MCF 10A (cell line): ENCODE data around the gene ART4. TPM values are rescaled to one million over a fixed set of nuclear protein-coding genes. Genes with fewer than 3 reads are reported as not detected.

ENCODE experiments used
- BruUV-seq: library from RNA; stranded (reverse); fragments of 400-500 nt; replicated peaks from 2 replicates; lab custom pipeline; 2021; lab: Mats Ljungman, UMichigan
- CTCF ChIA-PET: fragments of 300-600 bp; sonication (Branson Sonifier 250); formaldehyde crosslinking; extraction: SDS; loops from one replicate; lab custom pipeline; 2021; ENCODE audit warnings: antibody characterized with exemption, inconsistent platforms; lab: Yijun Ruan, JAX
- POLR2A ChIA-PET: fragments of 300-600, 350-650 bp; sonication (Branson Sonifier 250); formaldehyde crosslinking; extraction: SDS; loops from one replicate; lab custom pipeline; 2020; ENCODE audit warnings: antibody characterized with exemption, inconsistent platforms; lab: Yijun Ruan, JAX
- DNase-seq: peaks from one replicate; pipeline ENCODE4 v3.0.0-alpha.2; 2018; ENCODE audit not compliant: unreplicated experiment
- H3K27ac Mint-ChIP-seq: one replicate; pipeline ENCODE4 v1.8.0; 2022; ENCODE audit warnings: mild to moderate bottlenecking, low read depth, mixed read lengths; ENCODE audit not compliant: unreplicated experiment
- H3K27me3 Mint-ChIP-seq: one replicate; pipeline ENCODE4 v1.8.0; 2022; ENCODE audit warnings: mixed read lengths; ENCODE audit not compliant: insufficient read depth, unreplicated experiment
- H3K36me3 Mint-ChIP-seq: one replicate; pipeline ENCODE4 v1.8.0; 2022; ENCODE audit warnings: mild to moderate bottlenecking, moderate library complexity, mixed read lengths; ENCODE audit not compliant: insufficient read depth, unreplicated experiment
- H3K4me1 Mint-ChIP-seq: one replicate; pipeline ENCODE4 v1.8.0; 2022; ENCODE audit warnings: mixed read lengths; ENCODE audit not compliant: insufficient read depth, unreplicated experiment
- H3K4me3 Mint-ChIP-seq: one replicate; pipeline ENCODE4 v1.8.0; 2022; ENCODE audit warnings: mild to moderate bottlenecking, moderate library complexity, mixed read lengths; ENCODE audit not compliant: unreplicated experiment
- H3K9me3 Mint-ChIP-seq: one replicate; pipeline ENCODE4 v1.8.0; 2022; ENCODE audit warnings: mixed read lengths; ENCODE audit not compliant: unreplicated experiment
- intact Hi-C: fragments of 100-400 bp; cut with micrococcal nuclease; formaldehyde crosslinking; loops from 2 replicates; pipeline ENCODE4 v1.14.1; 2022
- total RNA-seq: library from RNA; stranded (reverse); gene quantifications from 2 replicates; pipeline ENCODE4 v1.2.3, GENCODE V29; 2022
- TF ChIP-seq, protein P1 (sequence below): fragments of 200-600 bp; IDR thresholded peaks from one replicate; pipeline ENCODE4 v1.8.0; 2022; ENCODE audit warnings: antibody characterized with exemption, mild to moderate bottlenecking; ENCODE audit not compliant: unreplicated experiment

Gene ART4
- total RNA-seq, 1 experiment from 2014 or later = not detected

DNA sequence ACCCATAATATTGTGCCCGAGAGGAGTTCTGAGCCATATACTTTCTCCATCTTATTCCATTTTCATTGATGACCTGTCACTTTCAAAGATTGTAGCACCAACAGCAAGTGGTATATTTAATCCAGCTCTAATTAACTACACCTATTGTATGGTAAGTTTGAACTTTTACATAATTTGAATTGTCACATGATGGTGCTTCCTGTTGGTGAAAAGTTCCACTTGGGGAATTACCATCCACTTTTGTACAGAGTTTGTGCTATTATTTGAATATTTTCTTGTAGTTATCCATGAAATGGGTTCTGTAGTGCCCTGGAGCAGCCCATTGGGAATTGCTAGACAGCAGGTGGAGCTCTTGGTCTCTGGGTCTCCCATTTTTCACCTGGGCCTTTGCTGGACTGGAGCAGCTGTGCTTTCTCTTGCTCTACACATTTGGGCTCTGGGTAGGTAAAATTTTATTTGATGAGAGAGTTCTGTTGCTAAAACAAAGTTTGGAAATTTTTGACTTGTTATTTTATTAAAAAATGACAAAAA lies 32.3 kb downstream of the ART4 start:
- Mint-ChIP-seq H3K36me3 (peaks cover 6% of the 10 kb centered on the region), H3K4me3 (no peak overlapping the region), H3K27me3 (no peaks in the 10 kb centered on the region), H3K27ac (no peak overlapping the region), H3K9me3 (no peaks in the 10 kb centered on the region), H3K4me1 (peaks cover 6% of the 10 kb centered on the region)
- CTCF ChIA-PET = interaction anchor here (0.6 to 5.3 kb wide), 36 partner anchors 9 to 633 kb away, joined by 3 to 84 read pairs (median 4); partner anchors contain the start of genes ART4 and RERG
- DNase-seq = peak; percentile 64
- no TSS peak for BruUV-seq
- TF ChIP-seq, protein P1, sequence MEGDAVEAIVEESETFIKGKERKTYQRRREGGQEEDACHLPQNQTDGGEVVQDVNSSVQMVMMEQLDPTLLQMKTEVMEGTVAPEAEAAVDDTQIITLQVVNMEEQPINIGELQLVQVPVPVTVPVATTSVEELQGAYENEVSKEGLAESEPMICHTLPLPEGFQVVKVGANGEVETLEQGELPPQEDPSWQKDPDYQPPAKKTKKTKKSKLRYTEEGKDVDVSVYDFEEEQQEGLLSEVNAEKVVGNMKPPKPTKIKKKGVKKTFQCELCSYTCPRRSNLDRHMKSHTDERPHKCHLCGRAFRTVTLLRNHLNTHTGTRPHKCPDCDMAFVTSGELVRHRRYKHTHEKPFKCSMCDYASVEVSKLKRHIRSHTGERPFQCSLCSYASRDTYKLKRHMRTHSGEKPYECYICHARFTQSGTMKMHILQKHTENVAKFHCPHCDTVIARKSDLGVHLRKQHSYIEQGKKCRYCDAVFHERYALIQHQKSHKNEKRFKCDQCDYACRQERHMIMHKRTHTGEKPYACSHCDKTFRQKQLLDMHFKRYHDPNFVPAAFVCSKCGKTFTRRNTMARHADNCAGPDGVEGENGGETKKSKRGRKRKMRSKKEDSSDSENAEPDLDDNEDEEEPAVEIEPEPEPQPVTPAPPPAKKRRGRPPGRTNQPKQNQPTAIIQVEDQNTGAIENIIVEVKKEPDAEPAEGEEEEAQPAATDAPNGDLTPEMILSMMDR = peak; percentile 65
- POLR2A ChIA-PET = interaction anchor here (0.8 to 2.6 kb wide), 10 partner anchors 7 to 410 kb away, joined by 3 to 22 read pairs (median 3); partner anchors contain the start of genes C12orf60, RERG and WBP11
- intact Hi-C loops = loop anchor here (1.0 kb wide), 2 partner anchors 34 to 184 kb away; no protein-coding TSS in a partner anchor

DNA sequence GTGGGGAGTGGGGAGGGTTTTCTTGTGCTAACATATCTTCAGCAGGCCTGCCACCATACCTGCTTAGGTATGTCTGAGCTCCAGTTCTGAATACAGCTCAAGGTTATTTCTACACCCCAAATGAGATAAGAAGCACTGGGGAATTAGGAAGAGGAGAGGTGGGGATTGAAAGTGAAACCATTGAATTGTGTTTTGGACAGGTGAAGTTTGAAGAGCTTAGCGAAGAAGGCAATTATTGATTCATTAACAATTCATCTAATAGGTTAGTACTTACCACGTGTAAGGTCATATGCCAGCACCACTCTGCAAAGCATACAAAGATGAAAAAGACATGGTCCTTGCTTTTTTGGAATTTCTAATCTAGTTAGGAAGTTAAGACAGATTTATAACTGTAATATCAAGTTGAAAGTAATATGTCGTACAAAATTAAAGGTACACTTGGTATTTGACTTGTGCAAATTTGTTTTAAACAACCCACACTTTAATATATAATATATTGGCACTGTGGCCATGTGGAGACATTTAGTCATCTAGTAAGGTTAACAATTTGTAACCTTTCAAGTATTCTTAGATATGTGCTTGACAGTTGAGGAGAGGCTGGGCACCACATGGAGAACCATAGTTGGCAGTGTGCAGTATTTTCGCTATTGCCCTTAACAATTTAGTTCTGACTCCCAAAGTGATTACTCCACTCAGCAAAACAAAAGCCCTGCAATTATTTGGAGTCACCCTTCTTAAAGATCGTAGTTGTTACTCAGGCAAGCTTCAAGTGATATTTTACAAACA lies 33.0 kb downstream of the ART4 start:
- TF ChIP-seq, protein P1 = no peak
- ChIA-PET POLR2A (interaction anchor here (0.6 to 2.6 kb wide), 11 partner anchors 23 to 411 kb away, joined by 3 to 22 read pairs (median 3); partner anchors contain the start of gene RERG), CTCF (interaction anchor here (0.5 to 5.3 kb wide), 31 partner anchors 9 to 1835 kb away, joined by 3 to 84 read pairs (median 5); partner anchors contain the start of genes ART4 and RERG)
- H3K27me3 Mint-ChIP-seq = no peaks in the 10 kb centered on the region
- no peak overlapping the region for H3K4me3 Mint-ChIP-seq
- no peak overlapping the region for H3K27ac Mint-ChIP-seq
- H3K36me3 Mint-ChIP-seq = peaks cover 6% of the 10 kb centered on the region
- H3K9me3 Mint-ChIP-seq = no peaks in the 10 kb centered on the region
- H3K4me1 Mint-ChIP-seq = peaks cover 6% of the 10 kb centered on the region
- intact Hi-C loops = no loop called here
- no TSS peak for BruUV-seq
- DNase-seq = no peak

DNA sequence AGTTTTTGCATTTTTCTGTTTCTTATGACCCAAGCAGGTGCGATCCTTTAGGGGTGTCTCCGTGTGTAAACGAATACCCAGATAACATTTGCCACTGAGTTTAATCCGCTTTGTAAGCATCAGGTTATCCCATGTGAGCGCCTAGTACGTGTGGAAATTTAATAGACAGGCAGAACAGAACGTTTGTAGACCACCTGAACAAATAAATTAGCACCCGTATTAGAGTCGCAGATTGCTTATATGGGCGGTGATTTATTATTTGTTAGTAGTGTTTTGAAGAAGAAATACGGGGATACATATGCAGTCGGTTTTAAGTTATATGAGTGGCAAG lies 39.5 kb downstream of the ART4 start:
- peaks cover 9% of the 10 kb centered on the region for H3K4me1 Mint-ChIP-seq
- POLR2A ChIA-PET = interaction anchor here (0.7 to 6.9 kb wide), 23 partner anchors 8 to 859 kb away, joined by 3 to 285 read pairs (median 5); a partner anchor contains a TSS
- H3K9me3 Mint-ChIP-seq = no peaks in the 10 kb centered on the region
- TF ChIP-seq, protein P1 = no peak
- peaks cover 26% of the 10 kb centered on the region for H3K36me3 Mint-ChIP-seq
- CTCF ChIA-PET = interaction anchor here (0.7 kb wide), 1 partner anchor 187 kb away, joined by 3 read pairs; no protein-coding TSS in a partner anchor
- TSS peak; percentile 78 for BruUV-seq
- H3K27me3 Mint-ChIP-seq = no peaks in the 10 kb centered on the region
- no peak overlapping the region for H3K27ac Mint-ChIP-seq
- DNase-seq = no peak
- H3K4me3 Mint-ChIP-seq = no peak overlapping the region
- intact Hi-C loops = loop anchor here (1.0 to 2.0 kb wide), 3 partner anchors 21 to 33 kb away; a partner anchor contains a TSS
